Measurements from ENCODE around the gene ATP8B4.

ATP8B4 gene

DNA sequence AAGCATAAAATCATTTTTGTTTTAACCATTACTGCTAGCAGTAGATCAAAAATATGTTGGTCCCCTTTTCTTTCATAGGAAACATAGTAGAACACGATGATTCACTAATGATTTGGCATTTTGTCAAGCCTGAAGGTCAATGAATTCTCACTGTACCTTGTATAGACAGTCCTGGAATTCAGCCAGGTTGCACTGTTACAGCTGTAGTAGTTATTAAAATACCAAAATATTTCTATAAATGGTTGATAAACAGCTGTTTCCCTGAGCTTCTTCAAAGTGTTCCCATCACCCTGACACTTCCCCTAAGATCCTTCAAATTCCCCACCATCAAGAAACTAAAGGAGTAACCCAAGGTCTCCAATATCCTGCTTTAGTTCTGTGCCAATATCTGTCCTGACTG, 200.9 kb downstream of the ATP8B4 start:
- no peak for DNase-seq

DNA sequence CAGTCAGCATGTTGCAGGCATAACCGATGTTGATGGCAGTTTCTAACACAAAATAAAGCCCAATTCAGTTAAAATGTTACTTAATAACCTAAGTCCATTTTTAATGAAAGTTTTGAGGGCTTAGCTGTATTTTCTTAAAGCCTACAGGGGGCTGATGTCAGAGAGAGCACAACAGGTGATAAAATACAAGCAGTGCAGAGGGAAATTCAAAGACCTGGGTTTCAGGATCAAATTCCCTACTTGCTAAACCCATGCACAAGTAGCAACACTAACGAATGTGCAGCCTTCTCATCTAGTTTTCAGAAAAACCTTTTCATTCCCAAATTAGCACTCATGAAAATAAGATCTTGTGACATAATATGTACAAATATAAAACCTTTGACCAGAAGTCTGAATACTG, 202.0 kb downstream of the ATP8B4 start:
- no peak for DNase-seq

DNA sequence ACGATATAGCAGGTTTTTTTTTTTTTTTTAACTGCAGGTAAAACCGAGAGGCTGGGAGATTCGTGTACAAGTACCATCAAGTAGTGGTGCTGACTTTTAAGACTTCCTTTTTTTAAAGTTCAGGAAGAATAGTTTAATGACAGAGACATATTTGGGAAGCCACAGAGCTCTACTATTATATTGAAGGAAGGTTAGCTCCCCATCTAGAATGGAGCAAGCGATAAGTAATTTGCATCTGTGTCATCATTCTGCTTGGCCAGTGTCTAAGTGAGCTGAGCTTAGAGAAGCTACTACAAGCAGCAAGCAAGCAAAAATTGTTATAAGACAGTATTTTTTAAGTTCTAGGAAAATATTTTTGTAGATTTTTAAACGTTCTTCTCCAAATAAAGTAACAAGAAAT, 203.2 kb downstream of the ATP8B4 start:
- DNase-seq: no peak

DNA sequence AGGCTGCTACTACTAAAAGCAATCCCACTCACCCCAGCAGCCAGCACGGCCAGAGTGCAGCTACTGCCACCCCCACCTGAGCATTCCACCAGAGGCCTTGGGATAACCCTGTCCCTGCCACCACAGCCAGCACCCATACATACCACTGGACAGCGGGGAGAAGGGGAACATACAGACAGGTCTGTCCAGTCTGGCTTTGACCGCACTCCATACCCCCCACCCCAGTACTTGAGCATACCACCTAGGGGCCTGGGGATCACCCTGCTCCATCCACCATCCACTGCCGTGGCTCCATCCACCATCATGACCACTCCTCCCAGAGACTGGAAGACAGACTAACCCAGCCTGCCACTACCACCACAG, 210.1 kb downstream of the ATP8B4 start:
- DNase-seq: no peak

DNA sequence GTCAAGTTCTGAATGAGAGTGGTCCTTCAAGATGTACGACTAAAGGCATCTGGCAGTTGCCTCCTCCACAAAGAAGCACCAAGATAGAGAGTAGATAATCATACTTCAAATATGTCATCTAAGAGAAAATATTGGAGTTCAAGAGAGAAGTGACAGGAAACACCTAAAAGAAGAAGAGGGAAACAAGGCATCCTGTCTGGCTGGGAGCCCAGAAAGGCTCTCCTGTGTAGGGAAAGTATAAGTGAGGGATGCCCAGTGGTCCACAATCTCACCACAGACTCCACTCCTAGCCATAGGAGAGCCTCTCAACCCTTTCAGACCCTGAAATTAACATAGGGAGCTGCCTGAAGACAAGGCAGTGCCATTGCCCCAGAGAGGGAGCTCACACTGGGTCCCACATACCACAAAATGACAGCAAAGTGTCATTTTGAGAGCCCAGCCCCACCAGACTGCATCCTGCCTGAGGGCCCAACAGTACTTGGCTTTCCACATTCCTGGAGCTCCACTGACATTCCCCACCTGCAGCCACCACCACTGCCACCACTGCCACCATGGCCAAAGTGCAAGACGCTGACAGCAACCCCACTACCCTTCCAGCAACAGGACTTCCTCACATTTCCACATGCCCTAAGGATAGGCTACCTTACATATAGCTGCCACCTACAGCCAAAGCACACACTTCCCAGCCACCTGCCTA, 210.6 kb downstream of the ATP8B4 start:
- DNase-seq: no peak

DNA sequence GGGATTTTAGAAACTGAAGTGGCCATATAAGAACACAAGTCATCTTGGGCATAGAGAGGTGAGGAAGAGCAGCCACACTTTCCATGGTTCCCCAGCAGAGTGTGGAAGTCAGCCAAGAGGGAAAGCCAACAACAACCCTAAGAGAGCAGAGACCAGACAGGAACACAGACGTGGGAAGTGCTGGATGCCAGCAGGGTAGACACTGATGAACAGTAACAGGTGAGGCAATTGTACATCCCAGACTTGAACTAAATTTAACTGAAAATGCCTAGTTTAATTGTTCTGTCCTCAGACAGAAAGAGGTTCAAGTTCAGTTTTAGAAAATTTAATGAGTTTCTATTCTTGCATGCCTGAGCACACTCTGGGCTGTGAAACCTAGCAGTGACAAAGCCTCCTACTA, 212.1 kb downstream of the ATP8B4 start:
- no peak for DNase-seq

DNA sequence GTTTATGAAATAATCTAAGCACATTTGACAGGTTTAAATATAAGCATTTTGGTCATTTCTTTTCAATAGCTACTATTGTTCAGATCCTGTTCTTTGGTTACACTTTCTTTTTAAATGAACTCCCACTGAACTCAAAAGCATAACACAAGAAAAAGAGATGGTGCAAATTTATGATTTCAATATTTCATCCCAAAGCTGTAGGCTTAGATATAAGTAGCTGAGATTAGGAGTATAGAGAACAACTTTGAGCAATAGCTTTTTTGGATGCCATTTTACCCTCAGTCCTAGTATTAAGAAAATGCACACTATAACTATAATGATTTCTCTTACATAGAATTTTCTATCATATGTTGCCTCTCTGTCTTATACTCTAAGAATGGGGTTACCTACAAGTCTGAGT, 213.8 kb downstream of the ATP8B4 start:
- peak; percentile 28 for DNase-seq

DNA sequence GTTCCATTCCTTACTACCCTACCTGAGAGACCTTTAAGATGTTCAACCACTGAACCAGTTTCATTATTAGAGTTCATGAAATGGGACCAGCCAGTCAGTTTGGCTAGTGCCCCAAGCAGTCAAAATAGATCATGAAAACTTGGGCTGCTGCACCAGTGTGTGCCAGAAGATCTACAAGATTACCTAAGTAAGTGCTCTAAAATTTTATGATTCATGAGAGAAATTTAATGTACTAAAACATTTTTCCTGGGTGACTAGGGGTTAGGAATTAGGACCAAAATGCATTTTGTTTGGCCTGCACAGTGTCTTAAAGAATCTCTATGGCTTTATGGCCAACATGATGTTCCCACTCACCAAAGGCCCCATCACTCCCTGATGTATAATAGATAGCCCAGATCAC, 214.7 kb downstream of the ATP8B4 start:
- DNase-seq: no peak

DNA sequence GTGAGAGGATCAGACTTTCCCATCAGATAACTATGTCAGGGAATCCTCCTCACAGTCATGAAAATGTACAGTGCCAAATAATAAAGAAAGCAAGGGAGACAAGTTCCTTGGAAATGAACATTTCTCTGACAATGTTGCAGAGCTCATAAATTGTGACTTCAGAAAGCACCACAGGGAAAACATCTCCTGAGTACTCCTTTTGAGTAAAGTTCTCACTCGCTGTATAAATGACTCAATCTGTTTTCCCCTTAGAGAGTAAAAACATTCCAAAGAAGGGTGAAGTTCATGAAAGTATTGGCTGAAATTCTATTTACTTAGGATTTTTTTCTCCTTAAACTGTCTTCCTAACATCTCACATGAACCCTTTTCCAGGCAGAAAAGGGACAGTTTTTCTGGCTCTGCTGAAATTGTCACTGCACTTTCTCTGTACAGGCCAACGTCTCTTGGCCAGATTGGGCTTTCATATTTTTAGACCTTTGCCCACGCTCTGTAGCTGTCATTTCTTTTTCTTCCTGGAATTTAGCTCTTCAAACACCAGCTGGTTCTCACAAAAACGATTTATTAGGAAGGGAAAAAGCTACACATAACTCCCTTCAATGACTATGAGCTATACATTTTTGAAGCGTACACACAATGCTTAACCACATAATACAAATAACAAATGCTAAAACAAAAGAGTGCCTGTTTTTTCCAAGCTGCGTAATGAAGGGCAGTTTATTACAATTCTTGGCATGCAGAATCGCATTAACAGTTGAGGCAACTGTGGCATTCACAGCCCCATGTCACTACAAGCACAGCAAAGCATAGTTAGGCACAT, 216.1 kb downstream of the ATP8B4 start:
- peak; percentile 56 for DNase-seq

DNA sequence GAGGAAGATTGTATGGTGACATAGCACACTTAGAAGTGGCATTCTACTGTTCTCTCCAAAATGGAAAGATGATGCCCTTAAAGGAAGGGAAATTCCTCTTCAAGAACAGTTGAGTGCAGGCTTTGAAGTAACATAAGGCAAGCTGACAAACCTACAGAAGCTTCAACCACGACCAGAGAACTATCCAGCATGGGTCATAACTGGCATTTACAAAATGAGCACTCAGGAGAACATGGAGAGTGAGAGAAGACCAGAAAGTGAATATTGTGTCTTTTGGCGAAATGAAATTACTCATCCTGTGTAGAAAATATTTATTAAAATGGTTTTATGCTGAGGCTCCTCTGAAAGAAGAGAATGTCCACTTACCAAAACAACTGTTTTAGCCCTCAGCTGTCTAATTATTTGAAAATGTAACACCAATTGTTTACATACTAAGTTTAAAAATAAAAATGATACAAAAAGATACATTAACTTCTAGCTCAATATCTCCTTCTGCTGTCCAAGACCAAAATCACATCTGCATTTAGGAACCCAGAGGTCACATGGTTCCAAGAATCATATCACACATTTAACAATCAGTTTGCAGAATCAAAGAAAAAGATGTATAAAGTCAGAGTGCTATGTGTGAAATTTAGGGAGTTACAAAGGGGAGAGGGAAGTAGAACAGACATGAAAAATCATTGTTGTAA, 216.9 kb downstream of the ATP8B4 start:
- DNase-seq: peak; percentile 38

DNA sequence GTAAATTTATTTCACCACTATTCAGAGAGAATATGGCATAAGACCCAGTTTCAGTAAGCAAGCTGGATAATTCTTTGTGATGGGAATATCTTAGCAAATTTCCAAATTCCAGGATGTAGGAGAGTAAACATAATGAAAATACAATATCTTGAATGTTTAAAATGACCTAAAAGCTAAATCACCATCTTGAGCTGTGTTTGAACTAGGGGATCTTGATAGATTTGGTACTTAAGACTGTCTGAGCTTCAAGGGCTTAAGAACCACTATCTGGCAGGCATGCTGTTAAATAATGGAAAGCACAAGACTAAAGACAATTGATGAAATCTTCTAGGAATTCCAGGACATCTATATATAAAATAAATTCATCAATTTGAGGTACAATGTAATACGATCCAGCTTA, 217.7 kb downstream of the ATP8B4 start:
- DNase-seq: no peak

DNA sequence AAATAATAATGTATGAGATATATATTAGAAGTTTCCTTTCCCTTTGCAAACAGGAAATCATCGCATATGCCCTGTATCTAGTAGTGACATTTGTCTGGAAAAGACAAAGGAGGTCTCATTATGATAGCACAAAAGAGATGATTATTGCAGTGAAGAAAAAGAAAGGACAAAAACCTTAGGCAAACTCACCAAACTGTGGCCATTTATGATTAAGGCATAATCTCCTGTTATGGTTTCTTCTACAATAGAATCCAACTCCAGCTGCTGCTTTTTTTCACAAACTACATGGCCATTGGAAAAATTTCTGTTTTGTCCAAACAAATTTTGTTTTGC, 218.2 kb downstream of the ATP8B4 start:
- peak; percentile 34 for DNase-seq

DNA sequence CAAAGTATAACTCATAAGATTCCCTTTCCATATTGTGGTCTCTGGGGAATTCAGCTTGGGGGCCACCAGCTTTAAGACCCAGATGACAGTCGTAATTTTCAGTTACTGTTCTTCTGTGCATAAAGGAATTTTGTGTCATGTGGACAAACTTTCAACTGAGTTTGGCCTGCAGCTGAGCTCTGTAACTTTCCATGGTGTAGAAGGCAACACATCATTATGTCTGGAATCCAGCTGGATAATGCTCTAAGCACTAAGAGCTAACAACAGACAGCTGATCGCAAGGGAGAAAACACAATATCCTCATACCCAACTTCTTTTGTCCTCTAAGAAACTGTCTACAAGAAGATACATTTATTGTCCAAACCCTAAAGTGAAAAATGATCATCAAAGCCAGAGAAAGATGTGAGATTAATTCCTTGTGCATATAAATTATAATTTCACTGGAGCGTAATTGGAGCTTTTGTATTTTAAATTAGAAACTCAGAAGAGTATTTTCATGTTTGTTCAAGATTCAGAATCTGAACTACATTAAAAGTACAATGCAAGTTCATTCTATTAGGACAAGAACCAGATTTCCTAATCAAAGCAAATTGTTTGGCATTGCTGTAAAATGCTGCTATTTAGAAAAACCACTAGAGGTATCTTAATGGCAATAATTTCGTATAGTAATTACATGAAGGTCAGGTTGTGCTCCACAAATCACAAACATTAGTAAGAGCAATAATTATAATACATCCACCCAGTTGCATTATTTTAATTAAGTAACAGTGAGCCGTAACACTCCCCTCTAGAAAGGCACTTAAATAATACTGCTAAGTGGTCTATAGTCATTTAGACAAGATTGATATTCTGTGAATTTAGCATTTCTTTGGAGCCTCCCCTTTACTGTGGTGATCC, 218.8 kb downstream of the ATP8B4 start:
- peak; percentile 34 for DNase-seq

DNA sequence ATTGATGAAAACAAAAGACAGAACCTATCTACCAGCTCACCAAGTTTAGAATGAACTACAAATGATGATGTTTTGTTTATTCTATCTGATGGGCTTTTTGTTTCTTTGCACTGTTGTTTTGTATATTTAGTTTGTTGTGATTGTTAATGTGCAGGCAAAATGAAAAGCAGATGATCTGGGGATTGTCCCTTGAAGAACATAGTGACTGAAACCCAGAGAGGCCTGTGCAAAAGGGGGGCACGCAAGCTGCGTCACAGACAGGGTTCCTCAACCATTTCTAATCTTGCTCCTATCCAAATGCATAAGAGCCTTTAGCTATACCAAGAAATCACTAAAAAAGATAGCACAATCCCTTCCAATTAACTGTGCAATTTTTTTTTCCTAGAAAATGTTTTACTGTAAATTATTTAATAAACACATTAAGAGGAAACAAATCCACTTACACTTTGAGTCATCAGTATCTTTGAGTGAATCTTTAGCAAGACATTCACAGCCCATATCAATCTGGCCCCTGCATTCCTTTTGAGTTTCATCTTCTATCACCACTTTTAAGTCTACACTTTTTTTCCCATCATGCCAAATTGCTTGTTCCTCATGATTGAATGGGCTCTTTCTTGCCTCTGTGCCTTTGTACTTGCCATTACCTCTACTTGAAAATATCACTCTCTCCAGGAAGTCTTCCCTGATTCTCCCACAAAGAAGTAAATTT, 220.3 kb downstream of the ATP8B4 start:
- peak; percentile 16 for DNase-seq

DNA sequence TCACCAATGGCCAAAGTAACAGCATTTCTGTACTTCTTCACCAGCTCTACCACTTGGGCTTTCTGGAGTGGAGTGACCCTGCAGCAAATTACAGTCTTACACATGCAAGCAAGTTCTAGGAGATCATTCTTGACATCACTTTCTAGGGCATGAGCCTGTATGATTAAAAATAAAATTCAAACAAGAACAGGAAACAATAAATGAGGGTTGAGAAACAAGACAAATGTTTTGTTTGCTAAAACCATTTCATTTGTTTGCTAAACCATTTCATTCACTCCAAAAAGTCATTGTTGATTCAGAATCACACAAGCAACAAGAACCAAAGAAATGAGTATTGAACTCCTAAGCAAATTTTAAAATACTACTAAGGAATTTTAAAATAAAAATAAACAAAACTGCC, 220.9 kb downstream of the ATP8B4 start:
- DNase-seq: no peak

DNA sequence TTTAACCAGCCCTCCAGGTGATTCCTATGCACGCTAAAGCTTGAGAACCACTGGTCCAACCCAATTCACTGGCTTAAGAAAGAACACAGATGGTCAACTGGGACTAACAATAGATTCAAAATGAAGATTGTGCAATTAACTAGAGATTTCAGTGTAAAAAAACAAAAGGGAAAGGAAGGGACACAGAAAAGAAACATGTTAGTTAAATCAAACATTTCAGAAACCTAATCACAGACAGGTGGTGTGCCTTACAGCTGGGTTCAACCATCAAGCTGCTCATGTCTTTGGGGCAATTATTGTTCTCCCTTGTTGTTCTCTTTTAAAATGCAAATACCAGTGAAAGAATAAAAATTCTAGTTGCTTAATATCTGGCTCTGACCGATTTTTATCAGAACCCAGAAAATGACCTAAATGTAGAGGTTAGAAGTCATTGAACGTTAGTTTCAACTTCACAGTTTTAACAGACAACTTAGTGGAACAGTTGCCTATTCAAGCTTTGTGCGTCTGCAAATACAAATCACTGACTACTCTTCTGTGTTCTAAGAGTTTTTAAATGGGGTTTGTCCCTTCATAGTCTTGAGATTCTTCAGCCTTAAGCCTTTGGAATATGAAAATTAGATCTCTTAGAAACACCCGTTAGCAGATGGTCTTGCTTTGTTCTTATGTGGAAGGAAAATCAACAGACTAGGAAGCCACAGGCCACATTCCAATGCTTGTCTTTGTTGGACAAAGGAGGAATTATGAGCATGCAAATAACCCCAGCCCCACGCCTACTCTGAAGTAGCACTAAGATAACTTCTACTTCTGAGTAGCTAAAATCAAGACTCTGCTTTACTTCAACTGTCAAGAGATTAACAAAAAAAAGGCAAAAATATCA, 223.4 kb downstream of the ATP8B4 start:
- DNase-seq: peak; percentile 18

DNA sequence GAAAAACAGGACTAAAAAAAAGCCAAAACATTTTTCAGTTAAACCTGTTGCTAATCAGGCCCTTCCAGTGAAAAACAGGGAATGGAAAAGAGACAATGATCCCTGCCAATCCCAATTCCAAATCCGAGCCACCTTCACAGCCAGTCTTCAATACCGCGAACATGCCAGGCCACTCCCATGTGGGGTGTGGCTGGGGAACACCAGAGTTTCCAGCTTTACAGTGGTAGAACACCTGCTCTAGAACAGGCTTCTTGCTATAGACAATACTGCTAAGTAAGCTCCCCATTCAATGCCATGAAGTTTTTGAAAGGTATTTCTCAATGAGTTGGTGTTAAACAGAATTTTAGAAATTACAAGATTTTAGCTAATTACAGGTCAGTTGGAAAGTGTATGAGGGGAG, 228.3 kb downstream of the ATP8B4 start:
- DNase-seq: no peak

DNA sequence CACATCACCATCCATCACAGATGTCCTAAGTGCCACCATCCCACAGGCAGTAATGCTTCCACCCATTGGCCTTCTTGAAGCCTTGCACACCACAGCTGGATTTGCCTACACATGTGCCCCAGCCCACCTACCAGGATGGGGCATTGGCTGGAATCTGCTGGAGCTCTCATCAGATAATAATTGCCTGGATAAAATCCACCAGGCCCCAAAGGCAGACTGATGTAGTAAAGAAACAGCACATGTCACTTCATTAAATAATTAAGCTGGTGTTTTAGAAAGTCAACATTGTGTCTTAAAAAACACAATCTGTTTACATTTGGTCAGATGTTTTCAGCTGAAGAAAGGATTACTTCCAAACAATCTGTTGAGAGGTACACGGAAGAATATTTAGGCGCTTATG, 229.5 kb downstream of the ATP8B4 start:
- DNase-seq: no peak

DNA sequence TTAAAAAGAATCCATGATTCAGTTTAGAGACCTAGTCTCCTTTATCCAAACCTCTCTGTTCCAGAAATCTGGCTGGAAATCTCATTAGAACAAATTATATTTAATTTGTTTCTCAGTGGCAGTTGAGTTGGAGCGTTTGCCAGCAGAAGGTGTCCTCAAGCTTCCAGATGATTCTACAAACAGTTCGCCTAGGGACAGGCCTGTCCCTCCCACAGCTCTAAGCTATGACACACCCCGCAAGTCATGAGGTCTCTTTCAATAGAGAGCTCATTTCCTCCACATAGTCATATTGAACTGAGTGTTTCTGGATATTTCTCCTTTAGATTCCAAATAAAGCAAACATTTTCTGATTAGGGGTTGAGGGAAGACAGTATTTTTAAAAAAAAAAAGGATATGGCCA, 230.3 kb downstream of the ATP8B4 start:
- DNase-seq: no peak

DNA sequence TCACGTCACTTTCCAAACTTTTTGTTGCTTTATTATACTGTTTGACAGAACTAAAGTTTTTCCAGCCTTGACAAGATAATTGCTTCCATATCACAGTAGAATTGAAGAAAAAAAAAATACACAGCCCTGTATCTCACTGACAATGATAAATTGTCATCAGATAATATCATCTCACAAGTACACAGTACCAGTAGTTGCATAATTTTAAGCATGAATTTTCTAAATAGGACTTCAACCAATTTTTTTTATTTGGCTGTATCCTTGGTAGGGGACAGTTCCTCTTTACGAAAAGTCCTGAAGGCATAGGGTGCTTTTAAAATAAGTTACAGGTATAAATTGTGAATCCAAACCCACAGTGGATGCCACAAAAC, 230.7 kb downstream of the ATP8B4 start:
- DNase-seq: no peak

DNA sequence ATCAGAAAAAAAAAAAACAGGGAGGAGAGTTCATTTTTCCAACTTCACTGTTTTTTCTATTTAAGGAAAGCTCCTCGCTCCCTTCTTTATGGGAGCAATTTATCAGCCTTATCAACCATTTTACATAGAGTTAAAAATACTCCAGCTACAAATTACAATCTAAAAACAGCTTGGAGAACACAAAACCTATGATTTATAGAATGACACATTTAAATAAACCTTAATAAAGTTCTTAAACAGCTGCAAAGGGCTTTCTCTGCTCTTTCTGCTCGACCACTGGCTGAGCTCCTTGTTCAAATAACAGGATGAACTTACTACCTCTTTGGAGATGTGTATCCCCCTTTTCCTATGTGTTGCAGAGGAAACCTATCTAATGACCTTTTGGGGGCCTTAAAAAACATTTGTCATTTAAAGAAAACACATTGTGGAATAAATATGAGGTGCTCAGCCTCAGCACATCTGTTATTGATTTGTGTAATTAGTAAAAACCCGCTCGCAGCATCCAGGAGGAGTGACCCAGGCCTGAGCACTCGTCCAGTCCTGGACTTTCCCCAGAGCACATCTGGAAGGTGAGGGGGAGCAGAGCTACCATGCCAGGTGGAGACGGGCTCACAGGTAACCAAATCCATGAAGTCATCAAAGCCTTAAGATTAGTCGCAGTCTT, 231.2 kb downstream of the ATP8B4 start:
- no peak for DNase-seq

Measured in eye (tissue), 1 donor.